Naive B cell (primary cell): ENCODE results near the gene GPATCH2. TPM values are rescaled to one million over a fixed set of nuclear protein-coding genes. Genes with fewer than 3 reads are reported as not detected.

ENCODE experiments used
- ATAC-seq, 2 donors: fragments of 150-1000 bp; cut with Tn5 transposase; 2 replicates each; pipeline ENCODE4 v1.10.0; 2021; ENCODE audit warnings: low read depth in 2 of 2, mild to moderate bottlenecking in 2 of 2, moderate library complexity in 2 of 2
- DNase-seq: peaks from one replicate; pipeline ENCODE4 v3.0.0; 2022
- H3K27ac Mint-ChIP-seq, 6 donors: one replicate each; pipeline ENCODE4 v1.8.0; 2020 to 2022; ENCODE audit warnings: mild to moderate bottlenecking in 6 of 6, mixed read lengths in 6 of 6, moderate library complexity in 5 of 6, inconsistent platforms in 2 of 6
- H3K27me3 Mint-ChIP-seq, 3 donors: one replicate each; pipeline ENCODE4 v1.8.0; 2021 to 2022; ENCODE audit warnings: mixed read lengths in 3 of 3, mild to moderate bottlenecking in 1 of 3
- H3K36me3 Mint-ChIP-seq, 2 donors: one replicate each; pipeline ENCODE4 v1.8.0; 2020 to 2022; ENCODE audit warnings: mixed read lengths in 2 of 2, inconsistent platforms in 1 of 2, mild to moderate bottlenecking in 1 of 2
- H3K4me1 Mint-ChIP-seq, 3 donors: one replicate each; pipeline ENCODE4 v1.8.0; 2020 to 2022; ENCODE audit warnings: mixed read lengths in 3 of 3, inconsistent platforms in 1 of 3, mild to moderate bottlenecking in 1 of 3, moderate library complexity in 1 of 3
- H3K4me3 Mint-ChIP-seq, 8 donors: one replicate each; pipeline ENCODE4 v1.8.0; 2020 to 2022; ENCODE audit warnings: mild to moderate bottlenecking in 8 of 8, mixed read lengths in 8 of 8, moderate library complexity in 8 of 8, inconsistent platforms in 2 of 8
- H3K9me3 Mint-ChIP-seq, 7 donors: one replicate each; pipeline ENCODE4 v1.8.0; 2020 to 2022; ENCODE audit warnings: mixed read lengths in 7 of 7, mild to moderate bottlenecking in 5 of 7, inconsistent platforms in 2 of 7, moderate library complexity in 1 of 7
- polyA plus RNA-seq, 6 donors: library from polyadenylated mRNA; unstranded; fragments of 300-500 nt; fragmentation: Illumina TruSeq; gene quantifications; one replicate each; pipeline ENCODE4 v1.2.3, GENCODE V29; 2021; ENCODE audit warnings: low read depth in 6 of 6

GPATCH2 gene
- polyA plus RNA-seq, 6 donors from 2014 or later: 1.6 to 5.3 (median 3.1) TPM

- H3K27me3 Mint-ChIP-seq: no peaks in the 10 kb centered on the region
- no peak overlapping the region for H3K4me3 Mint-ChIP-seq
- H3K4me1 Mint-ChIP-seq: no peaks in the 10 kb centered on the region
- ATAC-seq (no peak), DNase-seq (no peak)
- no peak overlapping the region for H3K27ac Mint-ChIP-seq
- H3K9me3 Mint-ChIP-seq: peaks cover 0 to 9% (median 4%) of the 10 kb centered on the region in 7 donors
- peaks cover 9 to 12% of the 10 kb centered on the region in 2 donors for H3K36me3 Mint-ChIP-seq
These were observed 146.0 kb downstream of the GPATCH2 start for GRCh38 chr1:217484871-217485270.

- no peak for DNase-seq
- no peaks in the 10 kb centered on the region for H3K4me1 Mint-ChIP-seq
- no peak for ATAC-seq
- H3K4me3 Mint-ChIP-seq: no peak overlapping the region
- H3K27ac Mint-ChIP-seq: peak overlapping the region in 2 of 6 donors; percentile 11 to 33
- peaks cover 17 to 21% of the 10 kb centered on the region in 2 donors for H3K36me3 Mint-ChIP-seq
- H3K9me3 Mint-ChIP-seq: peaks cover 0 to 17% (median 9%) of the 10 kb centered on the region in 7 donors
- H3K27me3 Mint-ChIP-seq: no peaks in the 10 kb centered on the region
These were observed 148.4 kb downstream of the GPATCH2 start for GRCh38 chr1:217482356-217483102.

GRCh38 chr1:217478450-217478849, 152.4 kb downstream of the GPATCH2 start:
- no peak overlapping the region for H3K27ac Mint-ChIP-seq
- H3K9me3 Mint-ChIP-seq: peaks cover 0 to 17% (median 9%) of the 10 kb centered on the region in 7 donors
- peaks cover 0 to 7% (median 4%) of the 10 kb centered on the region in 3 donors for H3K4me1 Mint-ChIP-seq
- H3K36me3 Mint-ChIP-seq: peaks cover 17 to 21% of the 10 kb centered on the region in 2 donors
- ATAC-seq (no peak), DNase-seq (no peak)
- H3K4me3 Mint-ChIP-seq: peak overlapping the region in 1 of 8 donors; percentile 77
- no peaks in the 10 kb centered on the region for H3K27me3 Mint-ChIP-seq

GRCh38 chr1:217472915-217473314, 158.0 kb downstream of the GPATCH2 start:
- DNase-seq: no peak
- Mint-ChIP-seq H3K36me3 (no peaks in the 10 kb centered on the region), H3K4me3 (no peak overlapping the region), H3K27ac (no peak overlapping the region), H3K9me3 (no peaks in the 10 kb centered on the region), H3K27me3 (no peaks in the 10 kb centered on the region), H3K4me1 (peaks cover 0 to 7% (median 4%) of the 10 kb centered on the region in 3 donors)
- no peak for ATAC-seq

- DNase-seq (no peak), ATAC-seq (no peak)
- Mint-ChIP-seq H3K27me3 (no peaks in the 10 kb centered on the region), H3K27ac (no peak overlapping the region), H3K9me3 (peaks cover 0 to 3% (median 0%) of the 10 kb centered on the region in 7 donors), H3K4me3 (no peak overlapping the region), H3K36me3 (peaks cover 0 to 6% of the 10 kb centered on the region in 2 donors), H3K4me1 (peaks cover 0 to 7% (median 4%) of the 10 kb centered on the region in 3 donors)
These were observed 159.5 kb downstream of the GPATCH2 start for GRCh38 chr1:217471403-217471802.

- Mint-ChIP-seq H3K9me3 (peaks cover 5 to 16% (median 8%) of the 10 kb centered on the region in 7 donors), H3K4me1 (peaks cover 0 to 4% (median 3%) of the 10 kb centered on the region in 3 donors), H3K27me3 (no peaks in the 10 kb centered on the region), H3K27ac (no peak overlapping the region), H3K4me3 (no peak overlapping the region), H3K36me3 (peaks cover 8 to 20% of the 10 kb centered on the region in 2 donors)
- ATAC-seq: no peak
- no peak for DNase-seq
These were observed 160.9 kb downstream of the GPATCH2 start for GRCh38 chr1:217469983-217470382.

- DNase-seq (no peak), ATAC-seq (no peak)
- peaks cover 6 to 27% (median 18%) of the 10 kb centered on the region in 7 donors for H3K9me3 Mint-ChIP-seq
- no peak overlapping the region for H3K27ac Mint-ChIP-seq
- no peaks in the 10 kb centered on the region for H3K4me1 Mint-ChIP-seq
- peaks cover 18 to 32% of the 10 kb centered on the region in 2 donors for H3K36me3 Mint-ChIP-seq
- no peaks in the 10 kb centered on the region for H3K27me3 Mint-ChIP-seq
- H3K4me3 Mint-ChIP-seq: no peak overlapping the region
These were observed 165.8 kb downstream of the GPATCH2 start for GRCh38 chr1:217465102-217465501.

- peaks cover 6 to 27% (median 18%) of the 10 kb centered on the region in 7 donors for H3K9me3 Mint-ChIP-seq
- no peak overlapping the region for H3K4me3 Mint-ChIP-seq
- no peak overlapping the region for H3K27ac Mint-ChIP-seq
- no peaks in the 10 kb centered on the region for H3K27me3 Mint-ChIP-seq
- ATAC-seq (no peak), DNase-seq (no peak)
- H3K4me1 Mint-ChIP-seq: no peaks in the 10 kb centered on the region
- H3K36me3 Mint-ChIP-seq: peaks cover 18 to 32% of the 10 kb centered on the region in 2 donors
These were observed 168.2 kb downstream of the GPATCH2 start for GRCh38 chr1:217462666-217463065.

GRCh38 chr1:217462159-217462558, 168.7 kb downstream of the GPATCH2 start:
- ATAC-seq (no peak), DNase-seq (no peak)
- Mint-ChIP-seq H3K4me1 (no peaks in the 10 kb centered on the region), H3K27ac (no peak overlapping the region), H3K36me3 (peaks cover 18 to 32% of the 10 kb centered on the region in 2 donors), H3K27me3 (no peaks in the 10 kb centered on the region), H3K4me3 (no peak overlapping the region), H3K9me3 (peaks cover 6 to 27% (median 18%) of the 10 kb centered on the region in 7 donors)

GRCh38 chr1:217457016-217457415, 173.9 kb downstream of the GPATCH2 start:
- Mint-ChIP-seq H3K27ac (no peak overlapping the region), H3K4me1 (no peaks in the 10 kb centered on the region), H3K36me3 (peaks cover 0 to 4% of the 10 kb centered on the region in 2 donors), H3K9me3 (no peaks in the 10 kb centered on the region), H3K4me3 (no peak overlapping the region), H3K27me3 (no peaks in the 10 kb centered on the region)
- DNase-seq (no peak), ATAC-seq (no peak)

GRCh38 chr1:217456261-217456660, 174.6 kb downstream of the GPATCH2 start:
- no peaks in the 10 kb centered on the region for H3K27me3 Mint-ChIP-seq
- no peaks in the 10 kb centered on the region for H3K9me3 Mint-ChIP-seq
- no peak overlapping the region for H3K27ac Mint-ChIP-seq
- no peak for DNase-seq
- no peaks in the 10 kb centered on the region for H3K4me1 Mint-ChIP-seq
- ATAC-seq: no peak
- no peak overlapping the region for H3K4me3 Mint-ChIP-seq
- H3K36me3 Mint-ChIP-seq: peaks cover 0 to 4% of the 10 kb centered on the region in 2 donors

GRCh38 chr1:217453816-217454215, 177.1 kb downstream of the GPATCH2 start:
- no peak for ATAC-seq
- no peak overlapping the region for H3K4me3 Mint-ChIP-seq
- peaks cover 0 to 4% of the 10 kb centered on the region in 2 donors for H3K36me3 Mint-ChIP-seq
- no peaks in the 10 kb centered on the region for H3K4me1 Mint-ChIP-seq
- DNase-seq: no peak
- H3K27ac Mint-ChIP-seq: no peak overlapping the region
- no peaks in the 10 kb centered on the region for H3K9me3 Mint-ChIP-seq
- H3K27me3 Mint-ChIP-seq: no peaks in the 10 kb centered on the region

GRCh38 chr1:217449370-217449769, 181.5 kb downstream of the GPATCH2 start:
- no peak for DNase-seq
- no peaks in the 10 kb centered on the region for H3K27me3 Mint-ChIP-seq
- H3K36me3 Mint-ChIP-seq: peaks cover 10 to 11% of the 10 kb centered on the region in 2 donors
- no peak overlapping the region for H3K4me3 Mint-ChIP-seq
- H3K27ac Mint-ChIP-seq: no peak overlapping the region
- ATAC-seq: no peak
- H3K4me1 Mint-ChIP-seq: no peaks in the 10 kb centered on the region
- peaks cover 0 to 2% (median 0%) of the 10 kb centered on the region in 7 donors for H3K9me3 Mint-ChIP-seq

- peaks cover 21 to 23% of the 10 kb centered on the region in 2 donors for H3K36me3 Mint-ChIP-seq
- ATAC-seq (no peak), DNase-seq (no peak)
- no peak overlapping the region for H3K4me3 Mint-ChIP-seq
- H3K27me3 Mint-ChIP-seq: no peaks in the 10 kb centered on the region
- H3K4me1 Mint-ChIP-seq: no peaks in the 10 kb centered on the region
- H3K27ac Mint-ChIP-seq: no peak overlapping the region
- H3K9me3 Mint-ChIP-seq: peaks cover 9 to 21% (median 12%) of the 10 kb centered on the region in 7 donors
These were observed 187.0 kb downstream of the GPATCH2 start for GRCh38 chr1:217443845-217444244.
